ENCODE results near the gene FARS2.

DNA sequence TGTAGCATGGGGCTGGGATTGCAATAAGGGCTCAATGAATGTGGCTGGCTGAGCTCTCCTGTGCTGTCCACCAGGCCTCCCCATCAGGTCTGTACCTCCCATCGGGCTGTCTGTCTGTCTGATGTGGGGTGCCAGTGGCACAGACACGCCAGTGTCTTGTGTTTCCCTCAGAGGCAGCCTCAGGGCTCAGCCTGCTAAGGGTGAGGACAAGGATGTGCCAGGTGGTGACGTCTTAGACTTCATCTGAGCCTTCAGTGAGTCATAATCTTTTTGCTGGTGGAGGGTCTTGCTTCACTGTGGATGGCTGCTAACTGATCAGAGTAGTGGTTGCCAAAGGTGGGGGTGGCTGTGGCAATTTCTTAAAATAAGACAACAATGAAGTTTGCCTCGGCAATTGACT, 550.7 kb downstream of the FARS2 start:
- no peak for TF ChIP-seq EZH2 (IDR thresholded peaks at IDR 0.05; ENCODE audit: borderline replicate concordance, insufficient read depth, low read depth, low read length, poor library complexity, severe bottlenecking)
- TF ChIP-seq CTCF (IDR thresholded peaks at IDR 0.05) = no peak
